ENCODE measurements around the gene THAP10.

GRCh38 chr15:70851889-70852288 is 40.3 kb downstream of the THAP10 start:
- TF ChIP-seq CTCF (IDR thresholded peaks at IDR 0.05; ENCODE audit: poor library complexity, severe bottlenecking) (no peak), MXI1 (conservative IDR thresholded peaks at IDR 0.05; ENCODE audit: poor library complexity, severe bottlenecking) (no peak), EZH2 (IDR thresholded peaks at IDR 0.05; ENCODE audit: borderline replicate concordance, insufficient read depth, low read length, poor library complexity, severe bottlenecking) (no peak), POLR2AphosphoS5 (IDR thresholded peaks at IDR 0.05) (no peak)

Measured in neural cell (in vitro differentiated cells).